Neural progenitor cell (in vitro differentiated cells): Measurements from ENCODE around the gene ARL6.

Source experiments
- CTCF ChIP-seq: fragments of 200-600 bp; sonication (generic); IDR thresholded peaks from 2 replicates; pipeline ENCODE4 v1.5.1; 2017; ENCODE audit warnings: antibody characterized with exemption, mild to moderate bottlenecking
- EZH2phosphoT487 ChIP-seq: fragments of 200-600 bp; sonication (generic); IDR thresholded peaks from 2 replicates; pipeline ENCODE4 v1.6.1; 2017; ENCODE audit warnings: antibody characterized with exemption

GRCh38 chr3:97744289-97744688 is 20.3 kb upstream of the ARL6 start:
- TF ChIP-seq EZH2phosphoT487 (no peak), CTCF (no peak)
